GM18505 (cell line): Measurements from ENCODE around the gene AOC1.
"Not testable (repeated sequence)": the region's sequence is repeated elsewhere in the genome, so short reads cannot be mapped to it uniquely, and the experiment has no call there.

Experiments used
- ATAC-seq: cut with Tn5 transposase; IDR thresholded peaks from one replicate; pipeline ENCODE4 v1.9.1; 2021; ENCODE audit not compliant: unreplicated experiment
- POLR2A ChIP-seq: IDR thresholded peaks from 4 replicates; pipeline ENCODE4 v1.6.1; 2011; ENCODE audit warnings: borderline replicate concordance; ENCODE audit not compliant: insufficient read depth, insufficient read length; ENCODE audit errors: extremely low read depth

Gene AOC1

DNA sequence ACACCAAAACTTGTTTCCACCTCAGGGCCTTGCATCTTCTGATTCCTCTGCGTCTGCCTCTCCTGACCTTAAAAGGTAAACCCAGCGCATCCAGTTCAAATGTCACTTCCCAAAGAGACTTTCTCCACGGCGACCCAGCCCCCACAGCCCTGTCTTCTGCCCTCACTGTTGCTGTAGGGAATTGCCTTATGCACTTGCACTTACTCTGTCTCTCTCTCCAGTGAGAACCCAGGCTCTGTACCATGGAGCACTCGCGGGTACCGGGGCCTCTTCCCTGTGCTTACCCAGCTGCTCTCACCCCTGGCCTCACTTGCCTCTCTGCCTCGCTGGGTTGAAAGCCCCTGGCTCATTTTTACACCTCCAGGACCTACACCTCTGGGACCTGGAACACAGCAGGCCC lies 48.4 kb downstream of the AOC1 start:
- ATAC-seq: no peak
- no peak for TF ChIP-seq POLR2A

DNA sequence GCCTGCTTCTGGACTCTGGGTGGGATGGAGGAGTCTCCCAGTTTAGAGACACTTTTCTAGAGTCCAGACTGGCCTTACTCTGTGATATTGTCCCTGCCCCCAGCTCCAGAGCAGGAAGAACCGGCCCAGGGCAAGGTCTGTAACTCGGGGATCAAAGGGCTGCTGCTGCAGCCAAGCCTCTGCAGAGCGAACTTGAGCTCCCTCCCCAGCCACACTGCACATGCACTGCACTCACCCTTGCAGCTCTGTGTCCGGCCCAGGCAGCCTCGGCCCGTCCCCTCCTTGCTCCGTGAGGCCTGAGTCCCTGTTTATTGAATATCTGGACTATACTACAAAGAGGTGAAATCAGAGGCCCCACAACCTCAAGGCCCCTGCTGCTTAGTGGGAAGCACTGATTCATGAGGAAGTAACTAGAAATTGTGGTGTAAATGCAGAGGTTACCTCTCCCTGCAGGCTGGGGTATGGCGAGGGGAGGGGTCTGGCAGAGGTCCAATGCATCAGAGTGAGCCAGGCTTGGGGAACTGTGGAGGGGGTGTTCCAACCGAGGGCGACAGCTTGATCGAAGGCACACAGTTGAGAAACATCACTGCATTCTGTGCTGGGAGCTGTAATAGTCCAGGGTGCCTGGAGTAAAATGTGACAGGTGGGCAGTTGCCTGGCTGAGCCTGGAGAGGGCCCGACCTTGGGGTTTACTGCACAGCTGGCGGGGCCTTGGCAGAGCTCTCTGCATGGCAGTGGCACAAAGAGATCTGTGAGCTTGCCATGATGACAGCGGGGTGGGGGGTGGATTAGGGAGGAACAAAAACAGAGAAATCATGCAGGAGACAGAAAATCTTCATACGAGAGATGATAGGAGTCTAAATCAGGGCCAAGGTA lies 49.1 kb downstream of the AOC1 start:
- TF ChIP-seq POLR2A: no peak
- ATAC-seq: no peak

- no peak for ATAC-seq
- no peak for TF ChIP-seq POLR2A
Observed at GRCh38 chr7:150902078-150903033, 50.0 kb downstream of the AOC1 start.

GRCh38 chr7:150903606-150904005 lies 51.3 kb downstream of the AOC1 start:
- no peak for TF ChIP-seq POLR2A
- no peak for ATAC-seq

DNA sequence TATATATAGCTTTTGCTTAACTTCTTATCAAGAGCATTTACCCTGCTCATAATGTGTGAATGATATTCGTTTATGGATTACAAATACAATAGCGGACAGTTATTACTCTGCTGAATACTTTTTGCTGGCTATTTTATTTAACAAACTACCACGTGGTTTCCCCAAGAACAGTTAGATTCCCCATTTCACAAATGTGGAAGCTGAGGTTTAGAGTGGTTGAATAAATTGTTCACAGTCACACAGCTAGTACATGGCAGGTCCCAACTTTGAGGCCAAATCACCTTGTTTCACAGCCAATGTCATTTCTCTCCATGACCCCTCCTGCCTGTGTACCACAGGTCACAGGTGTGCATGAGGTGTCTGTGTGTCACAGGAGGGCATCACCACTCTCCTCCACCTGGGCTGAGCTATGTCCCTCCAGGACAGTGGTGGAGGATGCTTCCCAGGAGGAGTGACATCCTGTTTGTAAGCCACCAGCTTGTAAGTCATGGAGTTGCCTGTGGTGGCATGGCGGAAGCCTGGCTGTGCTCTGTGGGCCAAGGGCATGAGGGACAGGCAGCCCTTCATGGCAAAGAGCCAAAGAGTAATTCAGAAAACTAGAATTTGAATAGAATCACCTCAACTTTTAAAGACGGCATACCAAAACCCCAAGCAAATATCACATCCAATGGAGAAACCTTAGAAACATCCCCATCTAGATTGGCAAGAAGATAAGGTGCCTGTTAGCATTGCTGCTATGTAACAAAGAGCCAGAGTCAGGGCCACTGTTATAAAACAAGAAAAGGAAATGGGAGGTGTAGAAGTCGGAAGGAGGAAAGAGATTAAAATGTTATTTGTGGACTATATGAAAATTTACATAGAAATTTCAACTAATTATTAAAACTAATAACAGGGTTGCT lies 51.9 kb downstream of the AOC1 start:
- ATAC-seq: no peak
- TF ChIP-seq POLR2A: no peak

DNA sequence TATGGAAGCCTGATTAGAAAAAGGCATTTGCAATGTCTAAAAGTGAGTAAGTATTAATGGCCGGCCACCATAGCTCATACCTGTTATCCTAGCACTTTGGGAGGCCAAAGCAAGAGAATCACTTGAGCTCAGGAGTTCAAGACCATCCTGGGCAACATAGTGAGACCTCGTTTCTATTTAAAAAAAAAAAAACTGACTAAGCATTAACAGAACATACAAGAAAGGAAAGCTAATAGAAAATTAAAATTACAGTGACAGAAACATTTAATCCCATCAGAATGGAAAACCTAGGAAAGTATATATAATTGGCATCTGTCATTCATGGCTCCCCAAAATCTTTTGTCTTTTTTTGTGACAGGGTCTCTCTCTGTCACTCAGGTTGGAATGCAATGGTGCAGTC lies 55.9 kb downstream of the AOC1 start:
- TF ChIP-seq POLR2A: no peak
- ATAC-seq: no peak

GRCh38 chr7:150909200-150909995 lies 57.1 kb downstream of the AOC1 start:
- no peak for TF ChIP-seq POLR2A
- ATAC-seq: no peak

DNA sequence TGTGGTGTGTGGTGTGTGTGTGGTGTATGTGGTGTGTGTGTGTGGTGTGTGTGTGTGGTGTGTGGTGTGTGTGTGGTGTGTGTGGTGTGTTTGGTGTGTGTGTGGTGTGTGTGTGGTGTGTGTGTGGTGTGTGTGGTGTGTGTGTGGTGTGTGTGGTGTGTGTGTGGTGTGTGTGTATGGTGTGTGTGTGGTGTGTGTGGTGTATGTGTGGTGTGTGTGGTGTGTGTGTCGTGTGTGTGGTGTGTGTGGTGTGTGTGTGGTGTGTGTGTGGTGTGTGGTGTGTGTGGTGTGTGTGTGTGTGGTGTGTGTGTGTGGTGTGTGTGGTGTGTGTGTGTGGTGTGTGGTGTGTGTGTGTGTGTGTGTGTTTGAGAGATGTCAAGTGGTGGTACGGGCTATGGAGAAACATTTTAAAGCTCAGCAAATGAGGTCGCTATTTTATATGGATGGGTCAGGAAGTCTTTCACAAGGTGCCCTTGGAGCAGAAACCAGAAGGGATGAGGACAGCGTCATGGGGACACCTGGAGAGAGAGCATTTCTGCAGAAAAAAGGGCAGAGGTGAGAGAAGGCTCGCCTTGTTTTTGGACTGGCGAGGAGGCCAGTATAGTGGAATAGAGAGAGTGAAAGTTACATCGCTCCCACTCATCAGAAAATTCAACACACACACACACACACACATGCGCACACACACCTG lies 58.1 kb downstream of the AOC1 start:
- ATAC-seq: not testable (repeated sequence)

DNA sequence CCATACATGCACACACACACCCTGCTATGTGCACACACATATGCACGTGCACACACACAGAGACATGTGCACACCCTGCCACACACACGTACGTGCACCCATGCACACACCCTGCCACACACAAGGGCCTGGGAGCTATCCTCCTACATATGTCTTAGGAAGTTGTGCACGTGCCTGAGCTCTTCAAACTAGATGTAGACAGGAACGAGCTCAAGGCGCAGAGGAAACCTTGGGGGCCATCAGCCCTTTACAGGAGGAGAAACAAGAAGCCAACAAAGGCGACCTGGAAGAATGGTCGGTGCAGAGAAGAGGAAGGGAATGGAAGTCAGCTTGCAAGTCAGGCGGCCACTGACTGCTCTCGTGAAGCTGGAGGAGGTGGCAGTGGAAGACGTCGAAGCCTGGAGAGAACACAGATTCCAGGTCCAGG lies 58.7 kb downstream of the AOC1 start:
- TF ChIP-seq POLR2A: no peak
- no peak for ATAC-seq
